OCI-LY3 (cell line): Measurements from ENCODE around the gene NDUFA8.

Experiments used
- H2AFZ ChIP-seq: fragments of 200-600, 300-600 bp; shearing (Covaris generic); 2 replicates; pipeline ENCODE4 v1.6.0; 2014; ENCODE audit warnings: antibody characterized with exemption, low read depth, low read length
- H3K27ac ChIP-seq: fragments of 200-600, 300-600 bp; sonication (generic); 2 replicates; pipeline ENCODE4 v1.5.1; 2014; ENCODE audit warnings: mild to moderate bottlenecking, low read length, moderate library complexity, mixed read lengths
- H3K27me3 ChIP-seq: fragments of 200-600, 300-600 bp; sonication (generic); 2 replicates; pipeline ENCODE4 v1.6.1; 2014; ENCODE audit warnings: low read depth, low read length, mixed read lengths
- H3K36me3 ChIP-seq: fragments of 200-600, 300-600 bp; sonication (generic); replicated peaks from 2 replicates; pipeline ENCODE3; 2014; ENCODE audit warnings: low read depth, low read length, mixed read lengths
- H3K4me1 ChIP-seq: fragments of 300-600, 200-600 bp; sonication (generic); 2 replicates; pipeline ENCODE4 v1.6.1; 2014; ENCODE audit warnings: low read length, mixed read lengths
- H3K4me2 ChIP-seq: fragments of 200-600, 300-600 bp; sonication (generic); 2 replicates; pipeline ENCODE4 v1.6.1; 2014; ENCODE audit warnings: low read length, mixed read lengths
- H3K4me3 ChIP-seq: fragments of 300-600, 200-600 bp; sonication (generic); 2 replicates; pipeline ENCODE4 v1.5.1; 2014; ENCODE audit warnings: antibody characterized with exemption, mild to moderate bottlenecking, low read length, moderate library complexity
- H3K79me2 ChIP-seq: fragments of 300-600, 200-600 bp; shearing (Covaris generic); 2 replicates; pipeline ENCODE4 v1.6.1; 2014; ENCODE audit warnings: mild to moderate bottlenecking, low read length, mixed read lengths
- H3K9ac ChIP-seq: fragments of 300-600, 200-600 bp; shearing (Covaris generic); 2 replicates; pipeline ENCODE4 v1.6.0; 2014; ENCODE audit warnings: mild to moderate bottlenecking, low read length, moderate library complexity
- H3K9me3 ChIP-seq: fragments of 200-600, 300-600 bp; shearing (Covaris generic); 2 replicates; pipeline ENCODE4 v1.6.1; 2014; ENCODE audit warnings: low read length, mixed read lengths; ENCODE audit not compliant: insufficient read depth
- H4K20me1 ChIP-seq: fragments of 200-600, 300-600 bp; sonication (generic); 2 replicates; pipeline ENCODE4 v1.6.1; 2016; ENCODE audit warnings: low read length, mixed read lengths; ENCODE audit not compliant: insufficient read depth
- EZH2phosphoT487 ChIP-seq: fragments of 200-600 bp; shearing (Covaris generic); IDR thresholded peaks from 2 replicates; pipeline ENCODE4 v1.6.1; 2018; ENCODE audit warnings: antibody characterized with exemption, mixed run types, low read depth
- TF ChIP-seq, protein P1 (sequence below): fragments of 200-600, 300-600 bp; sonication (generic); IDR thresholded peaks from 2 replicates; pipeline ENCODE4 v1.5.1; 2014; ENCODE audit warnings: antibody characterized with exemption, low read length, low read depth

The NDUFA8 gene

DNA sequence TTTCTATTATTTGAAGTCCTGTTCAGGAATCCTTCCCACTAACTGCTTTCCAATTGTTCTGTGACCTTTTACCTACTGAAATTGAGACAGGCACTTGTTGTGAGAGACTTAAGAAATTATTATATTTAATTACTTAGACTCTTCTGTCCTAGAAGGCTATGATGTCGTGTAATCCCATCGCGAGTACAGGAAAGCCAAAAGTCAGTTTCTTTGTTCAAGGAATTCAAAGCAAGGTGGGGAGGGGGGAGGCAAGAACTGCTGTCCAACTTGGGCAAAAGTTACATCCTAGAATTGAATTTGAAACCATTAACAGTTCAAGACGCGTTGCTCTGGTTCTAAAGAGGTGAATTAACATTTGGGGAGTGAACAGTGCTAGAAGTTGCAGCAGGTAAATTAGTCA, 17.9 kb downstream of the NDUFA8 start:
- TF ChIP-seq EZH2phosphoT487: no peak
- TF ChIP-seq, protein P1, sequence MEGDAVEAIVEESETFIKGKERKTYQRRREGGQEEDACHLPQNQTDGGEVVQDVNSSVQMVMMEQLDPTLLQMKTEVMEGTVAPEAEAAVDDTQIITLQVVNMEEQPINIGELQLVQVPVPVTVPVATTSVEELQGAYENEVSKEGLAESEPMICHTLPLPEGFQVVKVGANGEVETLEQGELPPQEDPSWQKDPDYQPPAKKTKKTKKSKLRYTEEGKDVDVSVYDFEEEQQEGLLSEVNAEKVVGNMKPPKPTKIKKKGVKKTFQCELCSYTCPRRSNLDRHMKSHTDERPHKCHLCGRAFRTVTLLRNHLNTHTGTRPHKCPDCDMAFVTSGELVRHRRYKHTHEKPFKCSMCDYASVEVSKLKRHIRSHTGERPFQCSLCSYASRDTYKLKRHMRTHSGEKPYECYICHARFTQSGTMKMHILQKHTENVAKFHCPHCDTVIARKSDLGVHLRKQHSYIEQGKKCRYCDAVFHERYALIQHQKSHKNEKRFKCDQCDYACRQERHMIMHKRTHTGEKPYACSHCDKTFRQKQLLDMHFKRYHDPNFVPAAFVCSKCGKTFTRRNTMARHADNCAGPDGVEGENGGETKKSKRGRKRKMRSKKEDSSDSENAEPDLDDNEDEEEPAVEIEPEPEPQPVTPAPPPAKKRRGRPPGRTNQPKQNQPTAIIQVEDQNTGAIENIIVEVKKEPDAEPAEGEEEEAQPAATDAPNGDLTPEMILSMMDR: no peak
- Histone ChIP-seq H3K4me2 (no peak overlapping the region), H3K9ac (no peak overlapping the region), H2AFZ (no peak overlapping the region), H3K27me3 (no peaks in the 10 kb centered on the region), H3K9me3 (no peaks in the 10 kb centered on the region), H4K20me1 (no peaks in the 10 kb centered on the region), H3K79me2 (no peaks in the 10 kb centered on the region), H3K36me3 (peaks cover 27% of the 10 kb centered on the region), H3K4me3 (no peak overlapping the region), H3K27ac (no peak overlapping the region), H3K4me1 (no peaks in the 10 kb centered on the region)

DNA sequence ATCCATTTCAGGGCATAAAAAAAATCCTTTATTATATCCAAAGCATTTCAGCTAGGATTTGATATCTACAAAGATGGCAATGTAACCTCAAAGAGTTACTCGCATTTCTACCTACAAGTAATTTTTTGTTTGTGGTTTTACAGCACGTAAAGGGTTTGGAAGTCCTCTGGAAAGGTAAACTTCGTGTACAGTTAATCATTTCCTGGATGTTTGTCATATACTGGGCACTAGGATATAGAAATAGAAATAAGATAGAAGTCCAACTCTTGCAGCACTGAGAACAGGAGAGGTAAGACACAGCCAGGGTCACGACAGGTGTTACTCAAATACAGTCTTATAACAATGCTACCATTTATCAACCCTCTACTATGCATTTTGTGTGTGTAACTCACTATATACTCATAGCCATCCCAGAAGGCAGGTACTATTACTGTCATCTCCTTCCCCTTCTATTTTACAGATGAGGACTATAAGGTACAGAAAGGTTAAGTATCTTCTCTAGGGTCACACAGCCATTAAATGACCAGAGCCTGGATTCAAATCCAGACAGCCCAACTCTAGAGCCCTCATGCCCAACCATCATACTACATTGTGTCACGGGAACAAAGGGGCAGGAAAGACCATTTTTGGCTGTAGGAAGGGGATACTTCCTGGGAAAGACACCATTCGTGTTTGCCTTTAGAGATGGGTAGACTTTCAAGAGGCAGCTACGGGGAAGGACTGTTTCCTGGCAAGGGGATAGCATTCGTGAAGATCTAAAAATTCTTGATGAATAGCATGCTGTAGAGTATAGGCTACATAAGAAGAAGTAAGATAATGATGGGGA, 19.0 kb downstream of the NDUFA8 start:
- no peaks in the 10 kb centered on the region for H3K9me3 ChIP-seq

DNA sequence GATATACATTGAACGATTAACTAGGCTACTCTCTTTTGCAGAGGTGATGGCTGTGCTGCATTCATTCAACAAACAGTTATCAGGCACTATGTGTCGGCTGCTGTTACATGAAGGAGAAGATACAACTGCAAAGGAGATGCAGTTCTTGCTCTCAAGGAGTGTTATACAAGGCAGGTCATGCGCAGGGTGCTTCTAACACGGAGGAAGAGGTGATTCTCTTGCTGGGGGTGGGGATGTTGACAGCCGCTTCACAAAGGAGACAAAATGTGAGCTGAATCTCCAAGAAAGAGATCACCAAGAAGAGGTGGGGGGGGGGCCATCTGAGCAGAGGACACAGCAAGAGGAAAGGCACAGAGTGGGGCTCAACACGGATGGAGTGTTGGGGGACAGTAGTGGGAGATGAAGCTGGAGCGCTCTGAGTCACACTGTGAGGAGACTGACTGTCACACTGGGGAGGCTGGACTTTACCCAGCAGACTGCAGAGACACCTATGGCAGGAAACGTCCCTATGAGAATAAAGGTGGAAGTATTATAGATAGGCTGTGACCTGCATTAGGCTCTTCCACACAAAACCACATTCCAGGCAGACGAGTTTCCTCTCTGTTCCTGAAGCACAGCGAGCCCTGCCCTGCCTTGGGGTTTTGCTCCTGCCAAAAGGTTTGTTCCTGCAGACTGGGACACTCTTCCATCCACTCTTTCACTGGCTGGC, 20.9 kb downstream of the NDUFA8 start:
- H3K27me3 ChIP-seq: no peaks in the 10 kb centered on the region
- no peak overlapping the region for H3K4me2 ChIP-seq
- no peaks in the 10 kb centered on the region for H3K4me1 ChIP-seq
- peaks cover 17% of the 10 kb centered on the region for H3K36me3 ChIP-seq
- no peak overlapping the region for H3K4me3 ChIP-seq
- H3K27ac ChIP-seq: no peak overlapping the region
- no peaks in the 10 kb centered on the region for H4K20me1 ChIP-seq
- no peak for TF ChIP-seq EZH2phosphoT487
- TF ChIP-seq, protein P1: no peak
- H3K79me2 ChIP-seq: no peaks in the 10 kb centered on the region
- H3K9ac ChIP-seq: no peak overlapping the region
- no peaks in the 10 kb centered on the region for H3K9me3 ChIP-seq
- no peak overlapping the region for H2AFZ ChIP-seq

More for the DNA sequence above, 19.0 kb downstream of the NDUFA8 start:
- H3K4me2 ChIP-seq: no peak overlapping the region
- no peaks in the 10 kb centered on the region for H4K20me1 ChIP-seq
- peaks cover 26% of the 10 kb centered on the region for H3K36me3 ChIP-seq
- TF ChIP-seq, protein P1: no peak
- no peak for TF ChIP-seq EZH2phosphoT487
- no peaks in the 10 kb centered on the region for H3K4me1 ChIP-seq
- no peak overlapping the region for H3K9ac ChIP-seq
- no peak overlapping the region for H2AFZ ChIP-seq
- no peaks in the 10 kb centered on the region for H3K79me2 ChIP-seq
- no peak overlapping the region for H3K4me3 ChIP-seq
- H3K27me3 ChIP-seq: no peaks in the 10 kb centered on the region
- no peak overlapping the region for H3K27ac ChIP-seq

DNA sequence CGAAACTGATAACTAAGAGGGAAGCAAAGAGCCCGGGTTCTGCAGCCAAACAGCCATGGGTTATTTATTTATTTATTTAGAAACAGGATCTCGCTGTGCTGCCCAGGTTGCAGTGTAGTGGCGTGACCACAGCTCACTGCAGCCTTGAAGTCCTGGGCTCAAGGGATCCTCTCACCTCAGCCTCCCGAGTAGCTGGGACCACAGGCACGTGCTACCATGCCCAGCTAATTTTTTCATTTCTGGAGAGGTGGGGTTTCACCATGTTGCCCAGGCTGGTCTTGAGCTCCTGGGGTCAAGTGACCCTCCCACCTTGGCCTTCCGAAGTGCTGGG, 24.1 kb downstream of the NDUFA8 start:
- Histone ChIP-seq H3K9me3 (no peaks in the 10 kb centered on the region), H3K9ac (no peak overlapping the region), H2AFZ (no peak overlapping the region), H3K4me3 (no peak overlapping the region), H3K79me2 (no peaks in the 10 kb centered on the region), H3K4me1 (no peaks in the 10 kb centered on the region), H3K36me3 (no peaks in the 10 kb centered on the region), H3K27me3 (no peaks in the 10 kb centered on the region), H4K20me1 (no peaks in the 10 kb centered on the region), H3K27ac (no peak overlapping the region), H3K4me2 (no peak overlapping the region)
- no peak for TF ChIP-seq EZH2phosphoT487
- TF ChIP-seq, protein P1: no peak
